Suprapubic skin (tissue), 3 donors: ENCODE results near the gene HDX.

ENCODE experiments used
- EP300 ChIP-seq: sonication (generic); formaldehyde crosslinking; IDR thresholded peaks from one replicate; pipeline ENCODE4 v1.6.1; 2017; ENCODE audit warnings: antibody characterized with exemption
- POLR2A ChIP-seq, 2 donors: fragments of 450-650 bp; IDR thresholded peaks; one replicate each; pipeline ENCODE4 v1.6.1; 2017; ENCODE audit warnings: antibody characterized with exemption in 2 of 2, mild to moderate bottlenecking in 2 of 2, moderate library complexity in 2 of 2
- TF ChIP-seq, protein P1 (sequence below), 2 donors: fragments of 200-600 bp in 1 of 2; fragments of 450-650 bp in 1 of 2; sonication (generic) in 1 of 2; IDR thresholded peaks; one replicate each; pipeline ENCODE4 v1.5.1; 2016 to 2019; ENCODE audit warnings: antibody characterized with exemption in 2 of 2, mild to moderate bottlenecking in 1 of 2, moderate library complexity in 1 of 2

DNA sequence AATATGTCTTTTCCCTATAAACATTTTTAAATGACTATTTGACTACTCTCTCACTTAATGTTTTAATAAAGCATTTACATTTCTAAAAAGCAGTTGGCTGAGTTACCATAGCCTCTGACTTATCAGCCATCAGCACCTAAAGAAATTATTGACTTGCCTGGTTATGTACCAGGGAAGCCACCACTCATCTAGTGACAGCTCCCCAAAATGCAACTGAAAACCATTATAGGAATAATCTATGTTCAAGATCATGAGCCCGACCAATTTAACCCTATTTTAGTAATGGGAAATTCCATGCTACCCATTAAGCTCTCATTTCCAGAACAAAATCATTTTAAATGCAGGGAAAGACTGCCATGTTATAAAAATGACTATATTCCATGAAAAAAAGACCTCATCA is 34.4 kb downstream of the HDX start:
- TF ChIP-seq, protein P1, sequence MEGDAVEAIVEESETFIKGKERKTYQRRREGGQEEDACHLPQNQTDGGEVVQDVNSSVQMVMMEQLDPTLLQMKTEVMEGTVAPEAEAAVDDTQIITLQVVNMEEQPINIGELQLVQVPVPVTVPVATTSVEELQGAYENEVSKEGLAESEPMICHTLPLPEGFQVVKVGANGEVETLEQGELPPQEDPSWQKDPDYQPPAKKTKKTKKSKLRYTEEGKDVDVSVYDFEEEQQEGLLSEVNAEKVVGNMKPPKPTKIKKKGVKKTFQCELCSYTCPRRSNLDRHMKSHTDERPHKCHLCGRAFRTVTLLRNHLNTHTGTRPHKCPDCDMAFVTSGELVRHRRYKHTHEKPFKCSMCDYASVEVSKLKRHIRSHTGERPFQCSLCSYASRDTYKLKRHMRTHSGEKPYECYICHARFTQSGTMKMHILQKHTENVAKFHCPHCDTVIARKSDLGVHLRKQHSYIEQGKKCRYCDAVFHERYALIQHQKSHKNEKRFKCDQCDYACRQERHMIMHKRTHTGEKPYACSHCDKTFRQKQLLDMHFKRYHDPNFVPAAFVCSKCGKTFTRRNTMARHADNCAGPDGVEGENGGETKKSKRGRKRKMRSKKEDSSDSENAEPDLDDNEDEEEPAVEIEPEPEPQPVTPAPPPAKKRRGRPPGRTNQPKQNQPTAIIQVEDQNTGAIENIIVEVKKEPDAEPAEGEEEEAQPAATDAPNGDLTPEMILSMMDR (IDR thresholded peaks at IDR 0.05), result no peak
- TF ChIP-seq EP300, result no peak
- no peak for TF ChIP-seq POLR2A (IDR thresholded peaks at IDR 0.05)
